Colonic mucosa (tissue), 4 donors: Measurements from ENCODE around the gene KDM4B. TPM values are rescaled to one million over a fixed set of nuclear protein-coding genes. Genes with fewer than 3 reads are reported as not detected.

Experiments used
- DNase-seq: peaks from one replicate; pipeline ENCODE4 v3.0.0-alpha.2; 2020
- H3K27ac ChIP-seq: fragments of 200-600 bp; one replicate; pipeline ENCODE4 v1.8.0; 2021
- H3K27me3 ChIP-seq: fragments of 200-600 bp; one replicate; pipeline ENCODE4 v1.8.0; 2021
- H3K36me3 ChIP-seq: fragments of 200-600 bp; one replicate; pipeline ENCODE4 v1.8.0; 2021
- H3K4me1 ChIP-seq: fragments of 200-600 bp; one replicate; pipeline ENCODE4 v1.8.0; 2021; ENCODE audit warnings: mild to moderate bottlenecking
- H3K4me3 ChIP-seq: fragments of 200-600 bp; one replicate; pipeline ENCODE4 v1.8.0; 2021
- H3K9ac ChIP-seq, 2 donors: one replicate each; pipeline ENCODE4 v1.7.0; 2013; ENCODE audit warnings: control low read depth in 2 of 2, low read depth in 2 of 2, low read length in 2 of 2
- H3K9me3 ChIP-seq: fragments of 200-600 bp; one replicate; pipeline ENCODE4 v1.8.0; 2021
- CTCF ChIP-seq: fragments of 200-600 bp; IDR thresholded peaks from one replicate; pipeline ENCODE4 v1.8.0; 2022; ENCODE audit warnings: antibody characterized with exemption, mild to moderate bottlenecking
- intact Hi-C: fragments of 100-400 bp; cut with DNase I; formaldehyde crosslinking; loops from one replicate; pipeline ENCODE4 v1.14.1; 2022
- total RNA-seq, 2 donors: library from RNA; stranded (reverse); fragmentation: NEBNext Ultra II Directional in 1 of 2; extraction: Animal tissue kit (Norgen Biotek cat#: 25700) in 1 of 2; gene quantifications; one replicate each; pipeline ENCODE4 v1.2.1, GENCODE V29; 2021
- donor health status: healthy.
- donor health status: DM: no; HTN: no; CAD: no.
- donor health status: DM: no; HTN: no; CAD: no.

Gene KDM4B
- total RNA-seq, 2 donors from 2014 or later = 35.2 to 52.9 TPM

GRCh38 chr19:5079071-5079774, 110.3 kb downstream of the KDM4B start:
- no peak for TF ChIP-seq CTCF

DNA sequence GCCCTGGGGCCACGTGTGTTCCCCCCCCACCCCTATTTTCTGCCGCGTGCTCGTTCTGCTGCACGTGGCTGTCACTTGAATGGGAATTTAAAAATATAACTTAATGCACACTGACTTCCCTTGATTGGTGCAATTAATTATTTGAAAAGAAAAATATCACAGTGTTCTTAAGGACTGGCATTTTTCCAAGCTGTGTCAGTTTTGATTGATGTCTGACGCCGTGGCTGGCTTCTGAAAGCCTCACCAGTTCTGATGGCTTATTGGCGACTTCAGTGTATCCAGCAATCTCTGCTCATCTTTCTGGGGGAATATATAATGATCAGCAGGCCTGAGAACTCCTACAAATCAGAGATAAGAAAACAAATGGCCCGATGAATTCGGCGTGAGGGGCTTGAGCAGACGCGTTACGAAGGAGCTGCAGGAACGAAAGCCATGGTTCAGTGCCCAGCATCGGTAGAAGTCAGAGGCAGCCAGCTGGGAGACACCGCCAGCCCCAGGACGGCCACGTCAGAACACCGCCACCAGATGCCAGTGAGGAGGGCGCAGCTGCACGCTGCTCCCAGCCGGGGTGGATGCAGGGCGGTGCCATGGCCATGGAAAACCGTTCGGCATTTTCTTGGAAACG, 111.2 kb downstream of the KDM4B start:
- no peak overlapping the region for H3K4me3 ChIP-seq
- no peak overlapping the region for H3K27ac ChIP-seq
- DNase-seq = no peak
- no peaks in the 10 kb centered on the region for H3K4me1 ChIP-seq
- no peak for TF ChIP-seq CTCF
- no peaks in the 10 kb centered on the region for H3K27me3 ChIP-seq
- no peak overlapping the region for H3K9ac ChIP-seq
- intact Hi-C loops = no loop called here
- peaks cover 4% of the 10 kb centered on the region for H3K36me3 ChIP-seq
- H3K9me3 ChIP-seq = no peaks in the 10 kb centered on the region

More at GRCh38 chr19:5079071-5079774, 110.3 kb downstream of the KDM4B start:
- no peak overlapping the region for H3K27ac ChIP-seq
- DNase-seq = no peak
- no peak overlapping the region for H3K9ac ChIP-seq
- H3K36me3 ChIP-seq = peaks cover 4% of the 10 kb centered on the region
- H3K4me1 ChIP-seq = no peaks in the 10 kb centered on the region
- H3K4me3 ChIP-seq = no peak overlapping the region
- intact Hi-C loops = no loop called here
- H3K27me3 ChIP-seq = no peaks in the 10 kb centered on the region
- no peaks in the 10 kb centered on the region for H3K9me3 ChIP-seq

- DNase-seq = no peak
- no peaks in the 10 kb centered on the region for H3K9me3 ChIP-seq
- no peak for TF ChIP-seq CTCF
- peaks cover 4% of the 10 kb centered on the region for H3K36me3 ChIP-seq
- intact Hi-C loops = no loop called here
- H3K9ac ChIP-seq = no peak overlapping the region
- no peak overlapping the region for H3K4me3 ChIP-seq
- no peak overlapping the region for H3K27ac ChIP-seq
- no peaks in the 10 kb centered on the region for H3K4me1 ChIP-seq
- no peaks in the 10 kb centered on the region for H3K27me3 ChIP-seq
Observed at GRCh38 chr19:5080809-5081208, 111.9 kb downstream of the KDM4B start.

- intact Hi-C loops = no loop called here
- peaks cover 4% of the 10 kb centered on the region for H3K36me3 ChIP-seq
- no peaks in the 10 kb centered on the region for H3K4me1 ChIP-seq
Observed at GRCh38 chr19:5081443-5082161, 112.7 kb downstream of the KDM4B start.

More at GRCh38 chr19:5081443-5082161, 112.7 kb downstream of the KDM4B start:
- DNase-seq = no peak
- Histone ChIP-seq H3K27ac (no peak overlapping the region), H3K9me3 (no peaks in the 10 kb centered on the region), H3K4me3 (no peak overlapping the region), H3K9ac (no peak overlapping the region), H3K27me3 (no peaks in the 10 kb centered on the region)
- TF ChIP-seq CTCF = no peak
